DOHH2 (cell line): ENCODE results near the gene ABLIM2.

ENCODE experiments used
- CTCF ChIP-seq: fragments of 200-600 bp; sonication (generic); IDR thresholded peaks from one replicate; pipeline ENCODE4 v1.5.1; 2014; ENCODE audit warnings: antibody characterized with exemption, mild to moderate bottlenecking, low read depth, low read length; ENCODE audit not compliant: poor library complexity, severe bottlenecking
- EZH2phosphoT487 ChIP-seq: fragments of 200-600 bp; sonication (generic); IDR thresholded peaks from 2 replicates; pipeline ENCODE4 v1.6.1; 2017; ENCODE audit warnings: borderline replicate concordance, mild to moderate bottlenecking, antibody characterized with exemption, low read length, moderate library complexity, mixed read lengths

GRCh38 chr4:8097721-8098345 lies 60.8 kb downstream of the ABLIM2 start:
- TF ChIP-seq CTCF, result no peak
- TF ChIP-seq EZH2phosphoT487, result no peak
